Hematopoietic multipotent progenitor cell treated with erythropoietin and hydrocortisone succinate and interleukin-3 and kit ligand, for 15 days (in vitro differentiated cells): Measurements from ENCODE around the gene ARL14.

Source experiments
- DNase-seq: peaks from one replicate; pipeline ENCODE4 v3.0.0-alpha.2; 2015; ENCODE audit warnings: low spot score

Gene ARL14

GRCh38 chr3:160722331-160722730, 45.4 kb downstream of the ARL14 start:
- DNase-seq: no peak

GRCh38 chr3:160725338-160725737, 48.4 kb downstream of the ARL14 start:
- DNase-seq: no peak
